ENCODE data around the gene IL1R1.

Gene IL1R1

DNA sequence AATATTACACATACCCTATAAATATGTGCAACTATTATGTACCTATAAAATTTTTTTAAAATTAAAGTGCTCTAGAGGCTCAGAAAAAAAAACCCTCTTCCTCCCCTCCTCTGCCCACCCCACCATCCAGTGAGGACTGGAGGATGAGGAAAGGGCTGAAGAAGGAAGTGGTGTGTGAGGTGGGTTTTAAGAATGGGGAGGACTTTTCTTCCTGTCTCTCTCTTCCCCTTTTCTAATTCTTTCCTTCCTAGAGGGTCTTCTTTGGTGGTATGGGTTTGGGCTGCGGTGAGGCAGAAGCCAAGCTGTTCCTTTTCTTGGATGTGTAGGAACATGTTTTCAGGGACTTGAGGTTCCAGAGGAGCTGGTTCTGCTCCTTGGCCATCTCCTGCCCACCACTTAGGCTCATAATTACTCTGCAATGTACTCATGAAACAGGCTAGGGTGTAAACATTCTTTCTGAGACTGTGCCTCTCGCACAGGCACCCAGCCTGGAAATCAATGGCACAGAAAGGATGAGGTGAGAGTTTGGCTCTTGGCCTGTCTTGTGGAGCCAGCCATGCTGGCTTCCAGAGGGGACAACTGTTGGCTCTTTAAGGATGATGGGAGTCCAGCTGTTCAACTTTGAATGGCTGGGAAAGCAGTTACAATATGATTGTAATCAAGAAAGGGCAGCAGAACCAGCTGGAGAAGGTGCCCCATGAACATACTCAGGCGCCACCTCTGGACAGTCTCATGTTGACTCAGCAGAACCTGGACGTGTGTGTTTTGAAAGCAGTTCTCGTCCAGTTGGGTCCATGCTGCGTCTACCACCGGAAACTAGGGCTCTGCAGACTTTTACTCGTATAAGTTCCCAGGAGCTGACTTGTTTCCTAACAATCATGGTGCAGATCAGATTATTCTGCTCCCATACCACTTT, 82.5 kb downstream of the IL1R1 start:
- Histone ChIP-seq H3K9ac (ENCODE audit: low read length) (no peak overlapping the region), H3K36me3 (ENCODE audit: insufficient read depth, low read length) (no peaks in the 10 kb centered on the region), H3K4me3 (ENCODE audit: low read depth, low read length, poor library complexity, severe bottlenecking) (no peak overlapping the region), H3K27me3 (ENCODE audit: insufficient read depth, low read length) (no peaks in the 10 kb centered on the region), H3K79me2 (ENCODE audit: insufficient read depth, low read length) (no peaks in the 10 kb centered on the region), H3K9me2 (ENCODE audit: low read depth, low read length) (no peaks in the 10 kb centered on the region), H3K4me1 (ENCODE audit: insufficient read depth, low read length, severe bottlenecking) (no peaks in the 10 kb centered on the region), H2AFZ (ENCODE audit: low read length) (no peak overlapping the region), H3K9me3 (ENCODE audit: low read length) (no peaks in the 10 kb centered on the region), H3K4me2 (ENCODE audit: low read length) (no peak overlapping the region), H3F3A (ENCODE audit: insufficient read depth, low read length) (no peaks in the 10 kb centered on the region), H3K27ac (ENCODE audit: low read depth, low read length, poor library complexity, severe bottlenecking) (no peak overlapping the region), H4K20me1 (ENCODE audit: insufficient read depth, low read length) (no peaks in the 10 kb centered on the region)
- no peak for TF ChIP-seq EZH2 (IDR thresholded peaks at IDR 0.05; ENCODE audit: borderline replicate concordance, low read length)
- TF ChIP-seq, protein P1, sequence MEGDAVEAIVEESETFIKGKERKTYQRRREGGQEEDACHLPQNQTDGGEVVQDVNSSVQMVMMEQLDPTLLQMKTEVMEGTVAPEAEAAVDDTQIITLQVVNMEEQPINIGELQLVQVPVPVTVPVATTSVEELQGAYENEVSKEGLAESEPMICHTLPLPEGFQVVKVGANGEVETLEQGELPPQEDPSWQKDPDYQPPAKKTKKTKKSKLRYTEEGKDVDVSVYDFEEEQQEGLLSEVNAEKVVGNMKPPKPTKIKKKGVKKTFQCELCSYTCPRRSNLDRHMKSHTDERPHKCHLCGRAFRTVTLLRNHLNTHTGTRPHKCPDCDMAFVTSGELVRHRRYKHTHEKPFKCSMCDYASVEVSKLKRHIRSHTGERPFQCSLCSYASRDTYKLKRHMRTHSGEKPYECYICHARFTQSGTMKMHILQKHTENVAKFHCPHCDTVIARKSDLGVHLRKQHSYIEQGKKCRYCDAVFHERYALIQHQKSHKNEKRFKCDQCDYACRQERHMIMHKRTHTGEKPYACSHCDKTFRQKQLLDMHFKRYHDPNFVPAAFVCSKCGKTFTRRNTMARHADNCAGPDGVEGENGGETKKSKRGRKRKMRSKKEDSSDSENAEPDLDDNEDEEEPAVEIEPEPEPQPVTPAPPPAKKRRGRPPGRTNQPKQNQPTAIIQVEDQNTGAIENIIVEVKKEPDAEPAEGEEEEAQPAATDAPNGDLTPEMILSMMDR (IDR thresholded peaks at IDR 0.05; ENCODE audit: low read length), result no peak; the same call in 1 of the 2 replicates

DNA sequence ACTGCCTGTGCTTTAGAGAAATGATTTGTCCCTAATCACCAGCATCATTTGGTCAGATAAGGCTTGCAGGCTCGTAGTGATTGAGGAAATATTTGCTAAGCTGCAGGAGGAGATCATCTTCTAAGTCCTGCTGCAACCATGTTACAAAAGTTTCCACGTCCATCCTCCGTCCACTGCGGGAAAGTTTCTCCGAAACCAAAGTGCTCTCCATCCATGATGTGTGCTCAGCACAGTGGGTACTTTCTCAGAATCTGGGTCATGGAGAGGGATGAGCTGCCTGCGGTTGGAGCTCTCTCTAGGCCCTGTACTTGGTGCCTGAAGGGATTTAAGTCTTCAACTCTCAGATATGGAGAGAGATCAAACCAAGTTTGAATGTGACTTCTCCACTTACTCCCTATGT, 83.6 kb downstream of the IL1R1 start:
- H3K9ac ChIP-seq (ENCODE audit: low read length), result no peak overlapping the region

DNA sequence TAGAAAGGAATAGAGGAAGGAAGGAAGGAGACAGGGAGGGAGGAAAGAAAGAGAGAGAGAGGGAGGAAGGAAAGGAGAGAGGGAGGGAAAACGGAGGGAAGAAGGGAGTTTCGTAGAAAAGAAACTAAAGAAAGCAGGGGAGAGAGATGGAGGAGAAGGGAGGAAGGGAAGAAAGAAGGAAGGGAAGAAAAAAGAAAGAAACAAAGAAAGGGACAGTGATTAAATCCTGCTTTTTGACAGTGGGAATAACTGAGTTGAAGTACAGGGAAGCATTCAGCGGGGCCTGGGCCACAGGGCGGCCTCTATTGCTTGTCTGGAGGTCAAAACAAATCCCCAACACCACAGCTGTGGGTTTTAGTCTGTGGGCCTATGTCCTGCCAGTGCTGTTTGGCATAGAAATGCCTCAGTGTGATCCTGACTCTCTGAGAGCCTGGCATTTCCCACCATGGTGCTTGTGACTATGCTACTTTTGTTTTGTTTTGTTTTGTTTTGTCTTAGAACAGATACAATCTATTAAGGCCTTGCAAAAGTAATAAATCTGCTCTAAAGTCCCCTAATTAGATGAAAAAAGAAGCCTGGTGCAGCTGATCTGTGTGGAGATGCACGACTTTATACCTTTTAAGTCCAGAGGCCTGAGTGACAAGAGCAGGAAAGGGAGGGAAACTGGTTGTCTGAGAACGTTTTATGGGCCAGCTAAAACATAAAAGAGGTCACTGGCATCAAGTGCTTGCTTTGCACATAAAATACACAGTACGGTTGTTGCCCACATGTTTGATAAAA, 84.3 kb downstream of the IL1R1 start:
- no peak overlapping the region for H3K4me2 ChIP-seq (ENCODE audit: low read length)
- H3K27ac ChIP-seq (ENCODE audit: low read depth, low read length, poor library complexity, severe bottlenecking), result no peak overlapping the region
- H3K4me1 ChIP-seq (ENCODE audit: insufficient read depth, low read length, severe bottlenecking), result no peaks in the 10 kb centered on the region
- no peaks in the 10 kb centered on the region for H3K27me3 ChIP-seq (ENCODE audit: insufficient read depth, low read length)
- H3K9me3 ChIP-seq (ENCODE audit: low read length), result no peaks in the 10 kb centered on the region
- H3K4me3 ChIP-seq (ENCODE audit: low read depth, low read length, poor library complexity, severe bottlenecking), result no peak overlapping the region
- TF ChIP-seq EZH2 (IDR thresholded peaks at IDR 0.05; ENCODE audit: borderline replicate concordance, low read length), result no peak
- TF ChIP-seq, protein P1 (IDR thresholded peaks at IDR 0.05; ENCODE audit: low read length), result no peak
- no peaks in the 10 kb centered on the region for H3K9me2 ChIP-seq (ENCODE audit: low read depth, low read length)
- no peak overlapping the region for H2AFZ ChIP-seq (ENCODE audit: low read length)
- no peaks in the 10 kb centered on the region for H4K20me1 ChIP-seq (ENCODE audit: insufficient read depth, low read length)
- H3K79me2 ChIP-seq (ENCODE audit: insufficient read depth, low read length), result no peaks in the 10 kb centered on the region
- H3K36me3 ChIP-seq (ENCODE audit: insufficient read depth, low read length), result no peaks in the 10 kb centered on the region
- H3K9ac ChIP-seq (ENCODE audit: low read length), result no peak overlapping the region
- no peaks in the 10 kb centered on the region for H3F3A ChIP-seq (ENCODE audit: insufficient read depth, low read length)

More for the DNA sequence above, 83.6 kb downstream of the IL1R1 start:
- Histone ChIP-seq H3K4me3 (ENCODE audit: low read depth, low read length, poor library complexity, severe bottlenecking) (no peak overlapping the region), H2AFZ (ENCODE audit: low read length) (no peak overlapping the region), H3K36me3 (ENCODE audit: insufficient read depth, low read length) (no peaks in the 10 kb centered on the region), H3K27ac (ENCODE audit: low read depth, low read length, poor library complexity, severe bottlenecking) (no peak overlapping the region), H3F3A (ENCODE audit: insufficient read depth, low read length) (no peaks in the 10 kb centered on the region), H3K4me1 (ENCODE audit: insufficient read depth, low read length, severe bottlenecking) (no peaks in the 10 kb centered on the region), H3K4me2 (ENCODE audit: low read length) (no peak overlapping the region), H3K79me2 (ENCODE audit: insufficient read depth, low read length) (no peaks in the 10 kb centered on the region), H3K9me3 (ENCODE audit: low read length) (no peaks in the 10 kb centered on the region), H4K20me1 (ENCODE audit: insufficient read depth, low read length) (no peaks in the 10 kb centered on the region), H3K27me3 (ENCODE audit: insufficient read depth, low read length) (no peaks in the 10 kb centered on the region), H3K9me2 (ENCODE audit: low read depth, low read length) (no peaks in the 10 kb centered on the region)
- no peak for TF ChIP-seq EZH2 (IDR thresholded peaks at IDR 0.05; ENCODE audit: borderline replicate concordance, low read length)
- TF ChIP-seq, protein P1 (IDR thresholded peaks at IDR 0.05; ENCODE audit: low read length), result no peak

Measured in OCI-LY1 (cell line).